Heart left ventricle (tissue), 16 donors: ENCODE data around the gene CACNG6. TPM values are rescaled to one million over a fixed set of nuclear protein-coding genes. Genes with fewer than 3 reads are reported as not detected.
"Not testable (repeated sequence)": the region's sequence is repeated elsewhere in the genome, so short reads cannot be mapped to it uniquely, and the experiment has no call there.

Experiments
- ATAC-seq, 4 donors: fragments of 200-7000 bp; cut with Tn5 transposase; one replicate each; pipeline ENCODE4 v1.9.1; 2020 to 2022; ENCODE audit warnings: moderate library complexity in 4 of 4, mild to moderate bottlenecking in 3 of 4, moderate number of reproducible peaks in 1 of 4
- DNase-seq, 5 donors: peaks; one replicate each; pipeline ENCODE4 v3.0.0-alpha.2; 2020
- H3K27ac ChIP-seq, 12 donors: fragments of 200-600 bp; sonication (generic) in 4 of 12; one replicate each; pipeline versions ENCODE4 v1.5.0 to v1.8.0; 2016 to 2022; ENCODE audit warnings: mild to moderate bottlenecking in 2 of 12
- H3K27me3 ChIP-seq, 9 donors: fragments of 200-600 bp; sonication (generic) in 2 of 9; one replicate each; pipeline versions ENCODE4 v1.5.1 to v1.8.0; 2016 to 2022; ENCODE audit warnings: mild to moderate bottlenecking in 3 of 9
- H3K36me3 ChIP-seq, 9 donors: fragments of 200-600 bp; sonication (generic) in 2 of 9; one replicate each; pipeline versions ENCODE4 v1.5.0 to v1.8.0; 2018 to 2022; ENCODE audit warnings: mild to moderate bottlenecking in 2 of 9
- H3K4me1 ChIP-seq, 12 donors: fragments of 200-600 bp; sonication (generic) in 4 of 12; one replicate each; pipeline versions ENCODE4 v1.5.0 to v1.8.0; 2016 to 2022; ENCODE audit warnings: mild to moderate bottlenecking in 3 of 12
- H3K4me3 ChIP-seq, 12 donors: fragments of 200-600 bp; sonication (generic) in 4 of 12; one replicate each; pipeline versions ENCODE4 v1.5.0 to v1.8.0; 2017 to 2022; ENCODE audit warnings: mild to moderate bottlenecking in 9 of 12, moderate library complexity in 4 of 12
- H3K9me3 ChIP-seq, 12 donors: fragments of 200-600 bp; sonication (generic) in 4 of 12; one replicate each; pipeline versions ENCODE4 v1.5.0 to v1.8.0; 2016 to 2022; ENCODE audit warnings: mild to moderate bottlenecking in 1 of 12
- CTCF ChIP-seq, 12 donors: fragments of 200-600 bp; sonication (generic) in 4 of 12; IDR thresholded peaks; one replicate each; pipeline versions ENCODE4 v1.5.0 to v1.8.0; 2018 to 2022; ENCODE audit warnings: antibody characterized with exemption in 12 of 12, mild to moderate bottlenecking in 5 of 12
- POLR2A ChIP-seq, 2 donors: fragments of 450-650 bp; IDR thresholded peaks; one replicate each; pipeline ENCODE4 v1.6.1; 2017; ENCODE audit warnings: antibody characterized with exemption in 2 of 2, mild to moderate bottlenecking in 2 of 2, moderate library complexity in 2 of 2
- whole genome bisulfite sequencing, 4 donors: extraction: QIAGEN DNeasy Blood & Tissue Kit in 2 of 4; methylation state at CpG; one replicate each; pipeline versions ENCODE4 v1.1.5 to v1.1.7; 2013 to 2018; 5-methylcytosine and 5-hydroxymethylcytosine counted together
- intact Hi-C, 10 donors: fragments of 100-400 bp; cut with DNase I; formaldehyde crosslinking; loops; one replicate each; pipeline versions ENCODE4 v1.11.1 to v1.14.2; 2022
- polyA plus RNA-seq, 2 donors: library from polyadenylated mRNA; stranded (reverse); fragments of 200-250 nt; gene quantifications; one replicate each; pipeline ENCODE4 v1.2.3, GENCODE V29; 2013
- total RNA-seq, 9 donors: library from RNA; depleted of rRNA in 2 of 9; stranded (reverse); fragments of >200 nt in 2 of 9; fragmentation: NEBNext Ultra II Directional in 3 of 9; extraction: Animal tissue kit (Norgen Biotek cat#: 25700) in 3 of 9; gene quantifications; one replicate each; pipeline versions ENCODE4 v1.1.0 to v1.2.4, GENCODE V29; 2016 to 2023
- donor health status: ischemic (EF 13 %, LVEDD 7.1; RV severe dilation, severe dysfunction).
- donor health status: healthy with polysubstance abuse.
- donor health status: DM: no; HTN: yes; CAD: no.
- donor health status: DM: no; HTN: no; CAD: no.
- donor health status: ischemic (EF 25% LVEDD 6.9; RV normal size, moderate dysfunction).
- donor health status: ischemic (EF 25% LVEDD 5.7; RV mildly dilated, moderate dysfunction).
- donor health status: healthy.
- donor health status: DM: yes; HTN: yes; CAD: no.
- donor health status: ischemic (EF 35%, LVEDD 5.7; RV mildly dilated, moderate dysfunction).
- donor health status: nonischemic (EF 11% LVEDD 7.7; RV severe dilation, severe dysfunction).
- donor health status: DM: yes; HTN: yes; CAD: no.
- donor health status: PGD.
- donor health status: ischemic (EF 29% LVEDD 5.4; RV normal size, mild dysfunction).
- donor health status: nonischemic (EF 23%, LVEDD 6.1; RV moderate dilation, normal function).

Gene CACNG6
- total and polyA plus RNA-seq, 11 donors, result not detected

- Histone ChIP-seq H3K27ac (no peak overlapping the region), H3K4me1 (no peaks in the 10 kb centered on the region), H3K4me3 (no peak overlapping the region), H3K27me3 (peaks cover 13 to 85% (median 44%) of the 10 kb centered on the region in 9 donors), H3K36me3 (no peaks in the 10 kb centered on the region), H3K9me3 (no peaks in the 10 kb centered on the region)
- ATAC-seq (no peak), DNase-seq (no peak)
- TF ChIP-seq POLR2A (IDR thresholded peaks at IDR 0.05) (no peak), CTCF (IDR thresholded peaks at IDR 0.05) (no peak)
- intact Hi-C loops, result no loop called here
- 84 to 88% (median 88%) methylated on average over 4 of the region's 4 CpGs for WGBS, 4 donors
Observed at GRCh38 chr19:53944933-53945332, 46.5 kb upstream of the CACNG6 start.

- Histone ChIP-seq H3K27ac (no peak overlapping the region), H3K36me3 (no peaks in the 10 kb centered on the region), H3K9me3 (no peaks in the 10 kb centered on the region), H3K4me3 (no peak overlapping the region), H3K27me3 (peaks cover 13 to 84% (median 44%) of the 10 kb centered on the region in 9 donors), H3K4me1 (no peaks in the 10 kb centered on the region)
- ATAC-seq, result no peak
- DNase-seq, result no peak
- intact Hi-C loops, result no loop called here
- TF ChIP-seq POLR2A (IDR thresholded peaks at IDR 0.05), result no peak
- no peak for TF ChIP-seq CTCF (IDR thresholded peaks at IDR 0.05)
- 40 to 54% (median 44%) methylated on average over 9 of the region's 9 CpGs for WGBS, 4 donors
Observed at GRCh38 chr19:53945441-53945840, 46.0 kb upstream of the CACNG6 start.

GRCh38 chr19:53945998-53946397 lies 45.4 kb upstream of the CACNG6 start:
- no peaks in the 10 kb centered on the region for H3K9me3 ChIP-seq
- H3K4me1 ChIP-seq, result no peaks in the 10 kb centered on the region
- peaks cover 13 to 86% (median 42%) of the 10 kb centered on the region in 9 donors for H3K27me3 ChIP-seq
- no peak overlapping the region for H3K27ac ChIP-seq
- 96 to 100% (median 97%) methylated on average over 2 of the region's 2 CpGs for WGBS, 4 donors
- intact Hi-C loops, result no loop called here
- TF ChIP-seq CTCF (IDR thresholded peaks at IDR 0.05) (no peak), POLR2A (IDR thresholded peaks at IDR 0.05) (no peak)
- H3K4me3 ChIP-seq, result no peak overlapping the region
- no peaks in the 10 kb centered on the region for H3K36me3 ChIP-seq
- ATAC-seq (no peak), DNase-seq (no peak)

- peaks cover under 1 to 79% (median 29%) of the 10 kb centered on the region in 9 donors for H3K27me3 ChIP-seq
- TF ChIP-seq POLR2A (IDR thresholded peaks at IDR 0.05), result no peak
- no peaks in the 10 kb centered on the region for H3K4me1 ChIP-seq
- no peaks in the 10 kb centered on the region for H3K9me3 ChIP-seq
- no peaks in the 10 kb centered on the region for H3K36me3 ChIP-seq
- no peak for DNase-seq
- no peak overlapping the region for H3K27ac ChIP-seq
- ATAC-seq, result no peak
- no peak overlapping the region for H3K4me3 ChIP-seq
- intact Hi-C loops, result no loop called here
- 55 to 65% (median 65%) methylated on average over 5 of the region's 5 CpGs for WGBS, 4 donors
Observed at GRCh38 chr19:53947624-53948023, 43.8 kb upstream of the CACNG6 start.

- H3K27me3 ChIP-seq, result peaks cover 0 to 79% (median 29%) of the 10 kb centered on the region in 9 donors
- H3K9me3 ChIP-seq, H3K27ac ChIP-seq, intact Hi-C loops, H3K4me3 ChIP-seq, H3K36me3 ChIP-seq, DNase-seq, ATAC-seq, H3K4me1 ChIP-seq: not testable (repeated sequence)
- 80 to 91% (median 88%) methylated on average over 5 of the region's 5 CpGs for WGBS, 4 donors
Observed at GRCh38 chr19:53948611-53949010, 42.8 kb upstream of the CACNG6 start.
